Activated CD4-positive, CD25-positive, alpha-beta regulatory T cell treated with anti-CD3 and anti-CD28 coated beads, Interleukin-2, amount 50 U/mL, for 24 hours (primary cell): Measurements from ENCODE around the gene EIF3F.

Experiments
- ATAC-seq, 2 donors: fragments of 150-1000 bp; cut with Tn5 transposase; one replicate each; pipeline ENCODE4 v1.10.0; 2021; ENCODE audit warnings: mild to moderate bottlenecking in 1 of 2, moderate library complexity in 1 of 2

Gene EIF3F

DNA sequence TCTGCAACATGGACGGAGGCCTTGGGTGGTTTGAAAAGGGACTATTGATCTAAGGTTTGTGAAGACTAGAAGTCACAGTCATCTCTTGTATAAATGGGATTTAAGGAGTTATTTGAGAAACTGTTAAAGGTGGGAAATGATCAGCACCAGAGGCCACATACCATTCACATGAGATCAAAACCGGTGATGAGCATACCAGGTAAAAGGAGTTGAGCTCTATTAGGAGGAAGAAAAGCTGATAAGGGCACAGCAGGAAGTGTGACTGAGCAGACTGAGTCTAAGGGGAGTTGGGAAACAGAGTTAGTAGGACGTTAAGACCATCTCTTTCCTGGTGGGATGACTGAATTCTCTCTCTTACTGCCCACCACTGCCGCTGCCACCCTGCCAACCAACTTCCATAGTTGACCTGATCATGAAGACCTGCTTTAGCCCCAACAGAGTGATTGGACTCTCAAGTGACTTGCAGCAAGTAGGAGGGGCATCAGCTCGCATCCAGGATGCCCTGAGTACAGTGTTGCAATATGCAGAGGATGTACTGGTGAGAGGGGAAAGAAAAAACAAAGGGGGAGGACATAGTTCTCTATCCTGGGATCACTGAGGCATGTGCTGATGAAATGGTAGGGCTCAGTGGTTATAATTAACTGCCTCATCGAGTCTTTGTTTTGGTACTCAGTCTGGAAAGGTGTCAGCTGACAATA is 7.6 kb downstream of the EIF3F start:
- no peak for ATAC-seq

DNA sequence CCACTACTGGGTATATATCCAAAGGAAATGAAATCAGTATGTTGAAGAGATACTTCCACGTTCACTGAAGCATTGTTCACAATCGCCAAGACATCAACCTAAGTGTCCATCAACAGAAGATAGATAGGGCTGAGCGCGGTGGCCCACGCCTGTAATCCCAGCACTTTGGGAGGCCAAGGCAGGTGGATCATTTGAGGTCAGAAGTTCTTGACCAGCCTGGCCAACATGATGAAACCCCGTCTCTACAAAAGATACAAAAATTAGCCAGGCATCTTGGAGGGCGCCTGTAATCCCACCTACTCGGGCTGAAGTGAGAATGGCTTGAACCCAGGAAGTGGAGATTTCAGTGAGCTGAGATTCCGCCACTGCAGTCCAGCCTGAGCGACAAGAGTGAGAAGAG is 12.7 kb downstream of the EIF3F start:
- ATAC-seq = no peak

DNA sequence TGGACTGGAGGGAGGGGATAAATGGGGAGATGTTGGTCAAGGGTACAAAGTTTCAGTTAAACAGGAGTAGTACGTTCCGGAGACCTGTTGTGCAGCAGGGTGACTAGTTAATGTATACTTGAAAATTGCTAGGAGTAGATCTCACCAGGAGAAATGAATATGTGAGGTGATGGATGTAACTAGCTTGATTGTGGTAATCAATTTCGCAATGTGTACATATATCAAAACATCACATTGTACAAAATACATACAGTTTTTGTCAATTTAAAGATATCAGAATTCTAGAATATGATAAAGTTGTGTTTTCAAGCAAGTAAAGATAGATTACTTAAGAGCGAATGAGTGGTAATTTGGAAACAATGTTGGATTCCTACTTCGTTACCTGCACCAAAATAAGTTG is 13.3 kb downstream of the EIF3F start:
- no peak for ATAC-seq

DNA sequence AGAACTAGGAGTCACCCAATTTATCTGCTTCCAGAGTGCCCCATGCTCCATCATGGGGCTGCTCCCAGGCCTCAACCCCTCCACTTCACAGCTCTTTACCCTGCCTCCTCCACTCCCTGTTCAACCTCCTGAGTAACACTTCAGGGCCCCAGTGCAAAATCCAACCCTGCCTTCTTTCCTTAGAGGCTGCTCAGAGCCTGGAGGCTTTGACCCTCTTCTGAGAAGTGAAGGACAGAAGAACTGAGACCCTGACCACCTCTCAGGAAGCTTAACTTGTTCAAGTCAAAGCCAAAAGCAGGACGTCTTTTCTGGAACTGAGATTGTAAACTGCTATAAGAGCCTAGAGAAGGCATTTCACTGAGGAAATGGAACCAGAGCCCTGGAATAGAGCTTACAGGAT is 15.5 kb downstream of the EIF3F start:
- ATAC-seq = no peak

DNA sequence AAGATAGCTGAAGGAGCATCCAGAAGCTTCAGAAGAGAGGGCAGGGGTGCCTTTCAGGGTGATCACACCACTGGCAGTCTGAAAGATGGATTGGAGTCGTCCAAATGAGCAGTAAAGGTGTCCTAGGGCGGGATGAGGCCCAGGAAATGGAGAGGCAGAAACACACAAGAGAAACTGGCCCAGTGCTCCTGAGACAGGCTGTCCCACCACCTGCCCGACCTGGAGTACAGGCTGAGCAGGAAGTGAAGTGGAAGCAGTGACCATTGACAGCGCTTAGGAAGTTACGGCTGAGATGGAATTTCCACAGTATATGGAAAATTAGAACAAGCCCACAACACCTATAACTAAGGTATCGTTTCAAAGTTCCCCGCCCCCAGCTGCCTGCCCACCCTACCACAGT is 16.1 kb downstream of the EIF3F start:
- ATAC-seq = no peak

DNA sequence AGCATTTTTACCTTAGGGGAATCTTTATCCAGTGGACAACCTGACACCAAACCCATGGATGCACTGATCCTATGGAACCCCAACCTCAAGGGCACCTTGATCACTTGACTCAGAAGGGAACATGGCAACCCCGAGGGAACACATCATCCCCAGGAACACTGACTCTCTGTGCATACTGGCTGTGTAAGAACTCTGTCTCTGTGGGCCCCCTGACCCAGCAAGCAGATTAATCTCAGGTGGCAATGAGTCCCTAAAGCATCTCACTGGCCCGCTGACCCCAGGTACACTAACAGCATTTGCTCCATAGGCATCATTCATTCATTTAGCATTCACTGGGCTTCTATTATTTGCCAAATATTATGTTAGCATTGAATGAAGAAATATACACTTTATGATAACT is 16.9 kb downstream of the EIF3F start:
- no peak for ATAC-seq

DNA sequence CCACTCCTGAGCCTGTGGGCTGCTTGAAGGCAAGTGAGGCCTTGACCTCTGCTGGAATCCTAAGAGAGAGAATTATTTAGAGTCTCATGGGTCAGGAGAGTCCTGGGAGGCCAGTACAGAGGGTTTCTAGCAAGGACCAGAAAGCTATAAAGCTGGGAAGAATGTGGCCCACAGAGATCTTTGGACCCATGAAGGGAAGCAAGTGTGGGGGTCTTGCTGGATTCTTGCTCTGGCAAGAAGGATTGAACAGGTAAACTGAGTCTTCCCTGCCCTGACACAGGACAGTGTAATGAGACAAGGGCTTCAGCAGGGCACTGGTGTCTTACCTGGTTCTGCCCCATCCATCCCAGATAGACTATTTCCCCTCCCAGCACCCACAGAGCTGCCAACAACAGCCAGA is 18.4 kb downstream of the EIF3F start:
- no peak for ATAC-seq

DNA sequence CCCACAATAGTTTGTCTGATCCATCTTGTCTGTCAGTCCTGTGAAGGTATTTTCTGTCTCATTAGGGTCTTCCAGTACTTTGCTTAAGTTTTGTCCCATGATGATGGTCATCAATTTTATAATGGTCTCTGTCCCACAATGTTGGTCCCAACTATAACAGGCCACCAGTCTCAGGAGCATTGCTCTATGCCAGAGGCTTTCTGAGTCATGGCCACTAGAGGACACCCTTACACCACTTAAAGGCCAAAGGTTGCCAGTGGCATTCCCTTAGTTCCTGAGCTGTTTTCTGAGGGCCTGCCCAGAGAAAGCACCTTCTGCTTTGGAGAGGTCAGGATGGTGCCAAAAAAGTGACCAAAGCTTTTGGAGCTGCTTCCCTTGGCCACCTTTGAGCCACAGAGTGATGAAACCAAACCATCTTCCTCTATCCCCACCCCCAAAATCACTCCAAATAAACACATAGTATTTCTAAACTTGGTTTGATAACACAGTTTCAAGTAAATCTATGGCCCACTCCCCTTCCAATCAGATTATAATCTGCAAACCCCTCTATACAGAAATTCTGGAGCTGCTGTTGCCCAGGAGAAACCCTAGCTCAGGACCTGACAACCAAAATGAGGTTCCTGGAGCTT is 19.3 kb downstream of the EIF3F start:
- ATAC-seq = peak in 1 of 2 donors; percentile 59

DNA sequence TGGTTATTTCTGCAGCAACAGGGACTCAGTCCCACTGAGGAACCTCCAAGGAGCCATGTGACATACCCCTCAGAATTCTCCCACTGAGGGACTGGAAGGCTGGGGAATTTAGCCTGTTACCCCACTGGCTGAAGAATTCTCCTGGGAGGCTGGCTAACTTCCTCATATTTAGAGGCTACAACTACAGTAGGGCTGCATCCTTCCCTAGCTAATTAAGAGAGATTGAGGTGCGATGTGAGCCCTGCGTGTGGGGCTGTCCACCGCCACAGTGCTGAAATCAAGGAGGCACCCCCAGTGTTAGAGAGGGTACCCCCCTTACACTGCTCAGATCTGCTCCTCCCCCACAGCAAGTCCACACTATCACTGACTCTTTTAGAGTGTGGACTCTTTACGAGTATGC is 21.1 kb downstream of the EIF3F start:
- ATAC-seq = no peak

DNA sequence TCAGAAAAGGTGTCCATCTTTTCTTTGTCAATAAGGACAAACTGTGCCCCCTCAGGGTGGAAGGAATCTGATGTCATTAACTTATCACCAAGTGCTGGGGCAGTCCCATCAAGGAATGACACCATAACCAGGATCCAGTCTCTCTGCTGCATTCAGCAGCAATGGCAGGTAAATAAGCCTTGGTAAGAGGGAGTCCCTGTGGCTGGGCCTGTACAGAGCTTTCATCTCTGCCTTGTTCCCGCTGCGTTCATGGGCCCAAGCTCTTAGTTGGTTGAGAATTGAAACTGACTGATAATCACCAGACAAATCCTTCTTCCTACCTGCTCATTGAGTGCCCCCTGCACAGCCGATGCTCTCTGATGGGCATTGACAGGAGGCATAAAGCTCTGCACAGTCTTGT is 22.7 kb downstream of the EIF3F start:
- ATAC-seq = no peak

DNA sequence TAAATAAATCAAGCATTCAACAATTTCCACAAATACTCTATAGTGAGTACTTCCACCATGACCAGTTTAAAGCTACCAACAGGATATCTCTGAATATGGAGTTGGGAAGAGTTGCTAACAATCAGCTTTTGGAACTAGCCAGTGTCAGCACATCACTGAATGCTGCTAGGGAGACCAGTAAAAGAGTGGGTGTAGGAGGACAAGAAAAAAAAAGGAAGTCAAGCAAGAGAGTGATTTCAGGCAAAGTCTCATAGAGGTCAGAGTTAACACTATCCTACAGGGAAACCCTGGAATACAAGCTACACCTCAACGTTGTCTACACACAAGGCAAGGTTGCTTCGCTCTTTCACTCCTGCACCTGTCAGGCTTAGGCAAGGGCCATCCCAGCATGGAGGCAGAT is 24.2 kb downstream of the EIF3F start:
- ATAC-seq = no peak

DNA sequence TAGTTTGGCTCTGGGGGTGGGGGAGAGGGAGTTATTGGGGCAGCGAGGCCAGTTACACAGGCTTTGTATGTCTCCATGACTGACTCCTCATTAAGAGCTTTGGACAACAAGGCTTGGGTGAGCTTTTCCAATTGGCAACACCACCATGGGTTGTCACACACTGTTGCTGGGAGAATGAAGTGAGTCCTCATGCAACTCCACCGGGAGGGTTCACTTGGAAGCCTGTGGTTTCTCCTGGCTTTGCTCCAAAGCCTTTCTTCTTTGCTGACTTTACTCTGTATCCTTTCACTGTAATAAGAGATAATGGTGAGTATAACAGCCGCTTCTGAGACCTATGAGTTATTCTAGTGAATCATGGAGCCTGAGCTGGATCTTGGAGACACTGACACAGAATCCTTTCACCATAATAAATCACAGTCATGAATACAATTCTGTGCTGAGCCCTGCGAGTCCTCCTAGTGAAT is 24.9 kb downstream of the EIF3F start:
- no peak for ATAC-seq

DNA sequence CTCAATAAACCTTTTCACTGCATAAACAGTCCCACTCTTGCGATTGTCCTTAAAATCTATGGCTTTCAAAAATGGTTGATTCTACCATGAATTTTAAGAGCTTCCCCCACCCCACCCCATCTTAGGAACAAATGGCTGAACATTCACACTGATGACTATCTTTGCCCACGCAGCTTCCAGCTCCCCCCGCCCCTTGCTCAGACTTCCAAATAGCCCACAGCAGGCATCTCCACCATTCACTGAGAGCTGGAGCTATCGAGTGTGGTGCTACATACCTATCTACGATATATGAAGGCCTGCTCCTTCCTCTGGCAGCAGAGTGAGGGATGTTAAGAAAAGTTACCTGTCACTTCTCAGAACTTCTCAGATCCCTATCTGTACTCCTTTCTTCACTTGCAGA is 26.7 kb downstream of the EIF3F start:
- no peak for ATAC-seq

DNA sequence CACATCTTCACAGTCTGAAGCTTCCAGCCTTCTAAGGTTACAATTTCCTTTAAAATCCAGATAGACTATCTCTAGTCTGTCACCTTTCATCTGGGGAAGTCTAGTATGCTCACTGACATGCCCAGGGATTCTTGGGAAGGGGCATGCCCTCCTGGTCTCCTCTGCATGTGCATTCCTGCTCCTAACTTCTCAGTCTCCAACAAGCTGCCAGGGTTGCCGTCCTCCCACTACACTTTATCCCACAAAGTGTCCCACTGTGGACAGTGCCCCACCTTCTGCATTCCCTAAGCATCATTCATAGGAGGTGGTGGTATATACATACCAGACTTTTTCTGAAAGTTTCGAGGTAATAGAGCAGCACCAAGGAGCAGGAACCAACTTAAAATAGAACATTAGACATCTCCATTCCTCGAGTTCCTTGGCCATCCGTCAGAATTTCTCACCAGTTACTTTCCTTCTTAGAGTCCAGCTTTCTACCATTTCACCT is 28.7 kb downstream of the EIF3F start:
- ATAC-seq = no peak

DNA sequence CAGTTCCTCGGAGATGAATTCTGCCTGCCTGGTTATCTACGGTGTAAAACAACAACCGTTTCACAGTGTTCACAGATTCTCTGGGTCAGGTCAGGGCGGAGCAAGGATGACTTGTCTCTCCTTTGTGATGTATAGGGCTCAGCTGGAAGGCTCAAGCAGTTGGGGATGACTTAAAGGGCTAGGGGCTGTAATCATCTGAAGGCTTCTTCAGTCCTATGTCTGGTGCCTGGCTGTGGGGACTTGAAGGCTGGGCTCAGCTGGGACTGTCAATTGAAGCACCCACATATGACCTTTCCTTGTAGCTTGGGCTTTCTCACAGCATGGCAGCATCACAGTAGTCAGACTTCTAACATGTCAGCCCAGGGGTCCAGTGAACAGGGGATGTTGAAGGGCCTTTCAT is 29.3 kb downstream of the EIF3F start:
- no peak for ATAC-seq

DNA sequence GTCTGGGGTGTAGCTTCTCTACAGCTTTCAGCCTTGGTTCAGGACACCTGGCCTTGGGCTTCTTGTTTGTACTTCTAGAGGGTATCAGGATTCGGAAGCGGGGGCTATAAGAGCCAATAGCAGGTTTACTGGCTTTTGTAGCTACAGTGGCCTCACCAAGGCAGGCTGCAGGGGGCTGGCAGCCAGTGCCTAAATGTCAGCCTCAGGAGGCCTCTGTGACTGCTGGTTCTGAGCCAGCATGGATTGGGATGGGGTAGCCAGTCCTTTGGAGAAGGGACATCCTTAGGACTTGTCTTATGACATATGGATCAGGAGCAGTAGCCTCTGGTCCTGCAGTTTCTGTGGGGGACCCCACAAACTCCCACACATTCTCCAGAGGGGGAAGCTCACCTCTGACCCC is 29.9 kb downstream of the EIF3F start:
- no peak for ATAC-seq

DNA sequence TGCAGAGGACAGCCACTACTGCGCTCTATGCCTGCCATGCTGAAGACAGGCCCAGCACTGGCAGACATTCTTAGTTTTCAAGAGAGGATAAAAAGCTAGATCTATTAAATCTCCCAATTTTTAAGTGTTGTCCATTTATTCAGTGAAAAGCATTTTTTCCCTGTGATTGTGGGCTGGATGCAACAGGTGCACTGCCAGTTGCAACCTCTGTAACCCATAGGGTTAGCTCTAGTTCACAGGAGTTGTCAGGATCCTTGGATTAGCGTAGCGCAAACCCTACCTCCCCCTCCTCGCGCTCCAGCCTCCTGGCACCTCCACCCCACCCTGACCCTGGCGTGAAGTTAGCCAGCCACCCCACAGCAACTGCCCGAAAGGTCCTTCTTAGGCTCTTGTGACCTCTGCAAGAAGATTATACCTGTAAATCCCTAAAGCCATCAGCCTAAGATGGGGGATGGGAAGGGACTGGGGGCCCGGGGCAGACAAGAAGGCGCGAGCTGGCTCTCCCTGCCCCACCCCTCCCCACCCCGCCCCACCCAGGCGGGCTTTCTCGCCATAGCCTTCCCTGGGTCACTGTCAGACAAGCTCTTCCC is 30.9 kb downstream of the EIF3F start:
- ATAC-seq = no peak

DNA sequence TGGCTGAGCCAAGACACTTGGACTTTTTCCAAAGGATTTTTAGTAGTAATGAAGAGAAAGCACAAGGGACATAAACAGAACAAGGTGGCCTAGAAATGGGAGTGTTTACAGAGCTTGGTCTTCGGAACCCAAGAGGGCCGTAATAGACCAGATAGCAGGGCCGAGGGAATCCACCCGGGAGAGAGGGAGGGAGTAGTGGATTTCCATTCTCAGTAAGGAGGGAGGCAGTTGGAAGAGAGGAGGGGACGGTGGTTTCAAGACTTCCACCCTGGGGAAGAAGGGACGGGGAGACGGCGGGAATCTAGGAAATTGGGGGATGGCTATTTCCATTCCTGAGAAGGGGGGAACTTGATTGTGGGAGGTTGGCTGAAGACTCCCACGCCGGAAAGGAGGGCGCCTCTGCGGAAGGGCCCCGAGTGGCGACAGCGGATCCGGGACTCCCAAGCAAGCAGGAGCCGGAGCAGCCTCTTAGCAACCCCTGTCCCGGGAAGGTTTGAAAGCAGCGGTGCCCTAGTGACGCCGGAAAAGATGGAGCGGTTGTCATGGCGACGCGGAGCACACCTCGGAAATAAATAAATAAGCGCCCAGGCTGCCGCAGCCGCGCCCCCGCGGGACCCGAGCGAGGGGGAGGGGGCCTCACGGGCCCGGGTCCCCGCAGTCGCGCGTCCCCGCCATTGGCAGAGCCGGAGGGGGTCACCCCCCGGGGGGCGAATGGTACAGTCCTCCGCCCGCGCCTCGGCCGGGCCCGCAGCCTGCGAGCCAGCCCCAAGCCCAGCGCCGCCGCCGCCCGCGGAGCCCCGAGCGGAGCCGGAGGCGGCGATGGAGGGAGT is 31.6 kb downstream of the EIF3F start:
- ATAC-seq = peak; percentile 50 to 56

DNA sequence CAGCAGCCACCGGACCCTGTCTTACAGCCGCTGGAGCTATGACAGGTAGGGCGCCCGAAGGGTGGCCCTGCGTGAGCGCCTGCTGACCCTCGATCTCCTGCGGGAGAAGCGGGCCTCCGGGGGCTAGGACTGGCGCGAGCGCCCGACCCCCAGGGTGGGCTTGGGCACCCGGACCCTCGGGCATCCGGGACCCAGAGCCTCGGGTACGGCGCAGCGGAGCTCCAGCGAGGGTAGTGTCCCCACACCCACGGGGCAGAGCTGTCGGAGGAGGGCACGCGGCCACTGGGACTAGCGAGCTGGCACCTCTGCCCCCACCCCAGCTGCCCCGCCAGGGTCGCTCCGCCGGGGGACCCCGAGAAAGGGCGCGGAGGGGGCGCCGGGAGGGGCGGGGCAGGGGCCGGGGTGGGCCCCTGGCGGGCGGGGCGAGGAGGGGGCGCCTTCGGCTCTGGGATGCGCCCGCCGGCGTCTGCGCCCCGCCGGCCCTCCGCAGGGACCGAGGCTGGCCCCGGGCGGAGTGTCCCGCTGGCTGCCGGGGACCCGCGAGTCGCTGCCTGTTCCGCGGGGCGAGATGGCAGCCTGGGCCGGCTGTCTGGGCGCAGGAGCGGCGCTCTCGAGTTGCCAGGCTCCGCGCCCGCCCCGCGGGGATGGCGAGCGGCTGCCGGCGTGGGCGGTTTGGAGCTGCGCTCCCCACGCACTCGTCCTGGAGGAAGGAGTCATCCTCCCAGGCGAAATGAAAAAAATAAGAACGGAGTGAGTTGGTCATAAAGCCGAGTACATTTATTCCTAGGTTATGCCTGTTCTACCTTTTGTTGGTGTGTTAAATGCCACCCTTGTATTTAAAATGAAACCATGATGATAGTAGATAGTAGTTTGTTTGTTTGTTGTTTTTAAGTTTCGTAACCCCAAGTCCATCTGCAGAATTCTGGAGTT is 32.4 kb downstream of the EIF3F start:
- peak; percentile 30 to 39 for ATAC-seq

DNA sequence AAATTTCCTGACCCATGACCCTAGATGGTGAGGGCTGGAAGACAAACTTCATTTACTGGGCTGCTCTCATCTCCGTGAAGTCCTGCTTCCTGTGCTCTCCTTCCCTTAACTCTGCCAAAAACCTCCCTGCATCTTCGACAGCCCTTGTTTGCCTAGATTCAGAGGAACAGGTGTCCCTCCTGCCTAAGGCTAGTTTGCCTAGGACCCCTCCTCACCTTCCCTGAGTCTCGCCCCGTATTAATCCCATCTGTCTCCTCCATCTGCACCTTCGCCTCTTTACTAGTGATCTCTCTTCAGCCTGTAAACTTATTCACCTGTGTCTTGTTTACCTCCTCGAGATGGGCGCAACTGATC is 33.1 kb downstream of the EIF3F start:
- ATAC-seq = no peak

DNA sequence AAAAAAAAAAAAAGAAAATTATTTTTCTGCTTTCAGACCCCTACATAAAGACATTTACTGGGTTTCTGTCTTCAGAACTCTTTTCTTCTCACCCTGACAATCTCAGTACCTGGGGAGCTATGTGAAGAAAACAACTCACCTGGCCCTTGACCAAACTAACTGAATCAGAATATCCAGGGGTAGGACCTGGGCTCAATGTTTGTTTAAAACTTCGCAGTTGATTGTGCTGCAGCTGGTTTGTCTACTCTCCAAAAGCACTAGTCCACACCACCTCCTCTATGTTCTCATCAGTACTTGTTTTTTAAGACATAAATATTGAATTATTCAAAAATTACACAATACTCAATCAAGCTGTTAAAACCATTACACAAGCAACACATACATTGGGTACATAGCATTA is 34.8 kb downstream of the EIF3F start:
- no peak for ATAC-seq

DNA sequence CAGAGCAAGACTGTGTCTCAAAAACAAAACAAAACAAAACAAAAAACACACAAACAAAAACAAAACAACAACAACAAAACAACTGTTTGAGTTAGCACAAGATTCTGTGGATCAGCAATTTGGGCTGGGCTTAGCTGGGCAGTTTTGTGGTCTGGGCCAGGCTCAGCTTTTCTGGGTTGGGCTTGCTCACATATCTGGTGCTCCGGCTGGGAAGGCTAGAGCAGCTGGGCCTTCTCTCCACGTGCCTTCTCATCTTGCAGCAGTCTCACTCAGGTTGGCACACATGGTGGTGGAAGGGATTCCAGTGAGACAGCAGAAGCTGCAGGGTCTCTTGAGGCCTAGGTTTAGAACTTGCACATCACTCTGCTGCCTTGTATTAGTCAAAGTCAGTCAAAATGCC is 35.7 kb downstream of the EIF3F start:
- no peak for ATAC-seq
